DOHH2 (cell line): Measurements from ENCODE around the gene CHCHD3.

Experiments
- H3F3A ChIP-seq: fragments of 200-600 bp; sonication (generic), shearing (Covaris generic); 2 replicates; pipeline ENCODE4 v1.6.0; 2016; ENCODE audit warnings: antibody characterized with exemption, mild to moderate bottlenecking; ENCODE audit not compliant: control insufficient read depth, insufficient read depth
- H3K27ac ChIP-seq: fragments of 200-600 bp; sonication (generic); 2 replicates; pipeline ENCODE4 v1.5.1; 2014; ENCODE audit warnings: low read depth, mild to moderate bottlenecking, low read length, moderate library complexity
- H3K27me3 ChIP-seq: fragments of 200-600 bp; sonication (generic); 2 replicates; pipeline ENCODE4 v1.6.1; 2014; ENCODE audit warnings: mild to moderate bottlenecking, low read length, mixed read lengths; ENCODE audit not compliant: control insufficient read depth
- H3K36me3 ChIP-seq: fragments of 200-600 bp; sonication (generic); 2 replicates; pipeline ENCODE4 v1.6.1; 2014; ENCODE audit warnings: mild to moderate bottlenecking, low read length, moderate library complexity, mixed read lengths; ENCODE audit not compliant: control insufficient read depth
- H3K4me1 ChIP-seq: fragments of 200-600 bp; sonication (generic); 2 replicates; pipeline ENCODE4 v1.6.1; 2014; ENCODE audit warnings: mild to moderate bottlenecking, low read length, mixed read lengths; ENCODE audit not compliant: control insufficient read depth
- H3K4me2 ChIP-seq: fragments of 200-600 bp; sonication (generic); 2 replicates; pipeline ENCODE4 v1.6.0; 2014; ENCODE audit warnings: mild to moderate bottlenecking, low read length, moderate library complexity
- H3K4me3 ChIP-seq: fragments of 200-600 bp; sonication (generic); 2 replicates; pipeline ENCODE4 v1.5.1; 2014; ENCODE audit warnings: mild to moderate bottlenecking, low read length, mixed read lengths
- H3K79me2 ChIP-seq: fragments of 200-600 bp; sonication (generic); 2 replicates; pipeline ENCODE4 v1.6.1; 2014; ENCODE audit warnings: mild to moderate bottlenecking, low read length, mixed read lengths; ENCODE audit not compliant: control insufficient read depth
- H3K9me2 ChIP-seq: fragments of 200-600 bp; sonication (generic); replicated peaks from 2 replicates; pipeline ENCODE4 v1.6.1; 2014; ENCODE audit warnings: mild to moderate bottlenecking, low read length, mixed read lengths; ENCODE audit not compliant: control insufficient read depth
- H3K9me3 ChIP-seq: fragments of 200-600 bp; sonication (generic); 2 replicates; pipeline ENCODE4 v1.6.1; 2014; ENCODE audit warnings: antibody characterized with exemption, low read length, mixed read lengths; ENCODE audit not compliant: control insufficient read depth, insufficient read depth
- H4K20me1 ChIP-seq: fragments of 200-600 bp; sonication (generic); 2 replicates; pipeline ENCODE4 v1.6.0; 2014; ENCODE audit warnings: low read depth, mild to moderate bottlenecking, antibody characterized with exemption, low read length, moderate library complexity; ENCODE audit not compliant: control insufficient read depth, insufficient read depth
- CTCF ChIP-seq: fragments of 200-600 bp; sonication (generic); IDR thresholded peaks from one replicate; pipeline ENCODE4 v1.5.1; 2014; ENCODE audit warnings: antibody characterized with exemption, mild to moderate bottlenecking, low read depth, low read length; ENCODE audit not compliant: poor library complexity, severe bottlenecking
- EZH2phosphoT487 ChIP-seq: fragments of 200-600 bp; sonication (generic); IDR thresholded peaks from 2 replicates; pipeline ENCODE4 v1.6.1; 2017; ENCODE audit warnings: borderline replicate concordance, mild to moderate bottlenecking, antibody characterized with exemption, low read length, moderate library complexity, mixed read lengths

The CHCHD3 gene

GRCh38 chr7:132738254-132738653 is 343.6 kb downstream of the CHCHD3 start:
- Histone ChIP-seq H3K36me3 (no peaks in the 10 kb centered on the region), H3K79me2 (no peaks in the 10 kb centered on the region), H3K4me2 (no peak overlapping the region), H3F3A (no peaks in the 10 kb centered on the region), H3K9me3 (no peaks in the 10 kb centered on the region), H3K4me3 (no peak overlapping the region), H3K27me3 (peaks cover 4% of the 10 kb centered on the region; the same call in 1 of the 2 replicates), H3K4me1 (no peaks in the 10 kb centered on the region), H3K9me2 (no peaks in the 10 kb centered on the region), H4K20me1 (no peaks in the 10 kb centered on the region), H3K27ac (no peak overlapping the region)
- TF ChIP-seq CTCF = no peak
- no peak for TF ChIP-seq EZH2phosphoT487

- Histone ChIP-seq H3K4me3 (no peak overlapping the region), H3K36me3 (no peaks in the 10 kb centered on the region), H3K79me2 (no peaks in the 10 kb centered on the region), H3K4me2 (no peak overlapping the region), H3K9me2 (no peaks in the 10 kb centered on the region), H4K20me1 (no peaks in the 10 kb centered on the region), H3K4me1 (no peaks in the 10 kb centered on the region), H3F3A (no peaks in the 10 kb centered on the region), H3K9me3 (no peaks in the 10 kb centered on the region), H3K27ac (no peak overlapping the region), H3K27me3 (no peaks in the 10 kb centered on the region)
- no peak for TF ChIP-seq CTCF
- TF ChIP-seq EZH2phosphoT487 = no peak
These were observed 346.4 kb downstream of the CHCHD3 start for GRCh38 chr7:132735476-132735875.
